CD4-positive, alpha-beta T cell treated with Interleukin-21 for 1 hour (primary cell): ENCODE results near the gene APOB.

ENCODE experiments used
- DNase-seq: peaks from one replicate; pipeline ENCODE4 v3.0.0-alpha.2; 2020

The APOB gene

DNA sequence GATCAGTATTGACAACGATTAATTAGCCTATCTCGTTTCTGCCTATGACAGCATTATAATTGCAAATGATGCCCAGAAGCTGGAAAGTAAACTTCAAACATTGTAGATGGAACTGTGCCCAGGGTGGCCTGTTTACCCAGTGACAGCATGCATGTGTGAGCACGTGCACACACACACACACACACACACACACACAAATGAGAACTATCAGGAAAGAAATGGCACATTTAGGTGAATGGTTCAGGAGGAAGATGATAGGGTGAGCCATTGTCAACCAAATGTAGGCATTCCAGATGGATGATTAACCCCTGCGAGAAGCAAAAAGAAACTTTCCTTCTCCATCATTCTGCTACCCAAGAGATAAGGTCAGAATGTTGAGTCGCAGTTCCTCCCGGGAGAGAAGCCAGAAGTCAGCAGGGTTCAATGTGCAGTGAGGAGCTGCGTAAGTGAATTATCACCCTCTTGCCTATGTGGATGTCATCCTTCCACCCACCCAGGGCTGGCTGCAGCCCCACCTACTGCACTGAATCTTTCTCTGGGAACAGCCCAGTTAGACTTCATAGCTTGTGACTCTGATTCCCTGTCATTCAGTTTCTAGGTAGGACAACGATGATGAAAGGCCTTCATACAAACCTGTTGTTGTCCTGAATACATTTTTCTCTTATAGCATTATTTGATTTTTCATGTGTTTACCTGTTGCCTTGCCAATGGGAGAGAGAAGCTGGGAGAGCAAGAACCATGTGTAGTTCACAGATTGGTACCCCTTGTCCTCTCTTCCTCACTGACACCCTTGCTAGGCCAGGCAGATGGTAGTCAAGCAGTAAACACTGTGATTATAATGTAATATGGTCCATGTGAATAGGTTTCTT, 3.5 kb upstream of the APOB start:
- no peak for DNase-seq

- DNase-seq = no peak
These were observed 2.6 kb upstream of the APOB start for GRCh38 chr2:21046506-21046905.

- DNase-seq = no peak
These were observed 960 bp upstream of the APOB start for GRCh38 chr2:21044694-21045371.

DNA sequence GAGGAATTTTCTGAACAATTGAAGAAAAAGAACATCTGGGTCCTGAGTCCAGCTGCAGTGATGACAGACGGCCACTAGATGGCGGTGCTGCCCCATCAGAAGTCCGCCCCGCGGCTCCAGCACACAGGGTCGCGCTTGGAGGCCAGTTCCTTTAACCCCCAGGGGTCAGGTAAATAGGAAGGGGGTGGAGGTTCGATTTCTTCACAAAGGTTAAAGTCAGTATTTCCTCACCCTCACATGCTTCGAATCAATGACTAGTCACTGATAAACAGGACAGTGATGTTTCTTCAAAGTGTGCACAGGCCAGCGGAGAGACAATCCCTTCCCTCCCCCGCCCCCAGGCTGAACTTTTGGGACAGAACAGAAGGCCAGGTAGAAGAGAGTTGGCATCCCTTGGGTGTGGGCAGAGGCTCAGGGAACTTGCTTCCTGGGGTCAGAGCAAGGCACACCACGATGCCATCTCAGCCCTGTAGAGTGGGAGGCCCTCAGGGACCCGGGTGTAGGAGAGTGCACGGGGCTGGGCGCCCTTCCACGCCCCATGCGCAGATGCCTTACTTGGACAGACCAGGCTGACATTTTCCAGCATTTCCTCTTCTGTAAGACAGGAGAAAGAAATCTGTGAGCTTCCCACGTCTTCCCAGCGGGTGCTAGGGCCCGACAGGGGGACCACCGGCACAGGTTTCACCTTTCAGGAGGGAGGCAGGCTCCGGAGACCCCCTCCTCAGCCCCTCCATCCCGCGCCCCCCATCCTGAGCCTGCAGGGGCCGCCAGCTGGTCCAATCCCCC, 722 bp downstream of the APOB start:
- DNase-seq = peak; percentile 30

DNA sequence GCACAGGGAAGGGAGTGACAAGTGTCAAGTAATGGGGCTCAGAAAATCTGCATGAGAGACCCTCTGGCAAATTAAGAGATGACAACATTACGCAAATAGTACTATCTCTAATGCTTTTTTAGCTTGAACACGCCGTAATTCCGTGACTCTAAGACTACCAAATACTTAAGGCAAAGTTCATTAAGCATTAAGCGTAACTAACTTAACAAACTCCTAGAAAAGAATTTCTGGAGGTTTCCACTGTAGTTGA, 1.2 kb downstream of the APOB start:
- no peak for DNase-seq

DNA sequence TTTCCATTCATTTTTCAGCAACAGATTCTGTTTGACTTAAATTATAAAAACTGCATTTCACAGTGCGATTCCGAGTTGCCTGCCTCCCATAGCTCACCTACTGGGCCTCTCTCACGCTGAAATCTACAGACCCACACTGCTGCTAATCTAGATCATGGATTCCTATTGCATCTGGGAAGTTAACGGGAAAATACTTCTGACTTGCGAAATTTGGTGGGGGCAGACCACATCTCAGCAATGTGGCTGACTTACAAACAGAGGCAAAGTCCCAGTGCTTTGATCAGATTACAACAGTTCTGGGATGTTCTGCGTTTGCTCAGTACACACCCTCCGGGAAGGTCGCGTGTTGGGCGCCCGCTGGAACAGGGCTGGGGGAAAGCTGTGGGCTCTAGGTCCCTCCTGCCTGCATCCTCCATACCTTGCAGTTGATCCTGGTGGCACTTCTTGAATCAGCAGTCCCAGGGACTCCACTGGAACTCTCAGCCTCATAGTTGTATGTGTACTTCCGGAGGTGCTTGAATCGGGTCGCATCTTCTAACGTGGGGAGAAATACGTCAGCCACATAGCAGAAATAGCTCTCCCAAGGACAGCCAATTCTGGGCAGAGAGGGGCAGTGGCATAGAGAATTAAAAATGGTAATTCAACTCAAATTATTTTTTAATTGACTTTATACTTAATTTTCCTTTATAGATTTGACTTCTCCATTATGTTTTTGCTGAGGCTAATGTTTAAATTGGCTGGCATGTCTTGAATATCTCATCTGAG, 1.7 kb downstream of the APOB start:
- no peak for DNase-seq

DNA sequence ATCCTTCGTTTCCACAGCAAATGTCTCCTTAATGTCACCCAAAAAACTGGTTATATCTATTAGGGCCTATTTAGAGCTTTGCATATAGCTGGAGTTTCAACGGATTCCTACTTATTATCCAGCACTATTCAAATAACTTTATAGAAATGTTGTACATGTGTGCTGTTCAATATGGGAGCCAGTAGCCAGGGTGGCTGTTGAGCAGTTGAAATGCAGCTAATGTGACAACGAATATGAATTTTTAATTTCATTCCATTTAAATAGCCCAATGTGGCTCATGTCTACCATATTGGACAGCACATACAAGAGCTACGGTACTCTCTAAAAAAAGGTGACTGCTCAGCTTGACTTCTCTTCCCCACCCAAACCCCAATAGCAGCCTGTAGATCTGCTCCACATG, 2.4 kb downstream of the APOB start:
- no peak for DNase-seq

GRCh38 chr2:21040468-21041377, 3.1 kb downstream of the APOB start:
- no peak for DNase-seq

DNA sequence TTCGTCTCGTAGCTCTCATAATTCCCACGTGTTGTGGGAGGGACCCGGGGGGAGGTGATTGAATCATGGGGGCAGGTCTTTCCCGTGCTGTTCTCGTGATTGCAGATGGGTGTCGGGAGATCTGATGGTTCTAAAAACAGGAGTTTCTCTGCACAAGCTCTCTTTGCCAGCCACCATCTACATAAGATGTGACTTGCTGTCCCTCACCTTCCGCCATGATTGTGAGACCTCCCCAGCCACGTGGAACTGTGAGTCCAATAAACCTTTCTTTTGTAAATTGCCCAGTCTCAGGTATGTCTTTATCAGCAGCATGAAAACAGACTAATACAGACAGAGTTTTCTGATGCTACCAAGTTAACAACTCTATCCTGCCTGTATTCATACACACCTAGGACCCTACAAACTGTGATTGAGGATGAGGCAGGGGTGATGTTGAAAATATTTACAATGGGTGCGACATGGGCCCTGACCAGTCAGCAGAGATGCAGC, 3.9 kb downstream of the APOB start:
- no peak for DNase-seq

DNA sequence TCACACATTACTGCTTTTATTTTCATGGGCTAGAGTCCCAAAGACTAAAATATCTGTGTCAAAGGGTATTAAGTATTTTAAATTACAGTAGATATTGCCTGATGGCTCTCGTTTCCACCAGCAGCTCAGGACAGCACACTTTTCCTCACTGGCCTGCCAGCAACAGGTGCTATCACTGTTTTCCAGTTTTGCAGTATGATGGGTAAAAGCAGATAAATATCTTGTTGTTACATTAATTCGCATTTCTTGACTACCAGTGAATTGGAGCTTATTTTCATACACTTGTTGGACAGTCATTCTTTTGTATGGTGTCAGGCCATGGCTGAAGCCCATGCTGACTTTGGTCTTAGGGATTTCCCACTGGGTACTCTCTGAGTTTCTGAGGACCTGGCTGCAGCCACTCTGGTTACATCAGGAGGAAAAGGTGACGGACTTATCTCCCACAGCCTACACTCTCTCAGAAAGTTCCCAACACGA, 4.8 kb downstream of the APOB start:
- DNase-seq = no peak

- DNase-seq = no peak
These were observed 5.3 kb downstream of the APOB start for GRCh38 chr2:21038403-21039073.

GRCh38 chr2:21037671-21038108, 6.2 kb downstream of the APOB start:
- no peak for DNase-seq

DNA sequence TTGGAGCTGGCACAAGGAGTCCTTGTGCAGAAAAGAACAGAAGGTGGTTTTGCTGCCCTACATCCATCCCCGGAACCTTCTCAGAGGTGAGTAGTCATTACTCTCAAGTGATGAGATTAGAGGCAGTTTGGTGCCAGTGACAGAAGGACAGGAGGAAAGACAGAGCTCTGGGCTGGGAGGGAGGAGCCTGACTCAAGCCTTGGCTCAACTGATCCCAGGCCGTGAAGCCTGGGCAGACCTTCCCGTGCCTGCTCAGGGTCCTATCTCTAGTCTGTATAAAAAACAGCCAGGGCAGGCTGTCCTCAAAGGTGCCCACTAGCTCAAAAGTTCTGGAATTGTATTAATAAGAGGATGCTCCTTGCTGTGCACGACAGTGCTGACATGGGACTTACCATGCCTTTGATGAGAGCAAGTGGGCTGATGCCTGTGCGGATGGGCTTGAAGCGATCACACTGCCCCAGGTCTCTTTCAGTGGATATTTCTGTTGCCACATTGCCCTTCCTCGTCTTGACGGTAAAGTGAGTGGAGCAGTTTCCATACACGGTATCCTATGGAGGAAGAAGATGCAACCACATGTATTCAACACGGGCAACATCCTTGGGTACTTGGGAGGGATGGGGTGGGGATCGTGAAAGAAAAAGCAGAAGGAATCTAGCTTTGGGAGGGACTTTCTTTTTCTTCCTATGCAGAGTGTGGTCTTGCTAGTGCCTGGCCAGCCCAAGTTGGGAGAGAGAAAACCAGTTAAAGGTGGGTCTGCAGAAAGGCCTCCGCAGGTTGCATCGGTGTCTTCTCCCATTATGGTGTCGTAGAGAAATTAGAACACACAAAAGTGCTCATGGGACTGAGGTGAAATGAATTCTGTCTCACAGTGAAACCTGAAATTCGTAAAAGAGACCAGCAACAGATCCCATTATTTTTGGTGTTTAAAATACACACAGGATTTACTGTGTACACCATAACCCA, 6.9 kb downstream of the APOB start:
- DNase-seq = no peak

GRCh38 chr2:21035974-21036707, 7.7 kb downstream of the APOB start:
- DNase-seq = no peak

GRCh38 chr2:21035282-21035973, 8.4 kb downstream of the APOB start:
- no peak for DNase-seq

DNA sequence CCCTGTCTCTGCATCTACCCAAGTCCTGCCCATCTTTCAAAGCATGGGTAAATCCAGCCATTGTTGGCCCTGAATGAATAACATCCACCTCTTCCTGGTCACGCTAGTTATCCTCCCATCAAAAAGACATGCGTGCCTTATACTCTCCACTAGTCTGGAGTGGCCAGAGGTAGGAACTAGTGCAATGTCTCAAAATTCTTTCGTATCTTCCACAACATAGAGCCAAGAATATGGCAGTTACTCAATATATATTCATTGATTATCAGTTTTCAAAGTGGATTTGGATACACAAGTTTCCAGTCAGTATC, 8.9 kb downstream of the APOB start:
- no peak for DNase-seq

- DNase-seq = no peak
These were observed 9.5 kb downstream of the APOB start for GRCh38 chr2:21034156-21034971.
